H9 (cell line): ENCODE data around the gene FGFR3. TPM values are rescaled to one million over a fixed set of nuclear protein-coding genes. Genes with fewer than 3 reads are reported as not detected.

Source experiments
- DNase-seq: peaks from one replicate; pipeline ENCODE4 v3.0.0-alpha.2; 2017
- H2AFZ ChIP-seq: one replicate; pipeline ENCODE4 v1.6.1; 2013; ENCODE audit warnings: mild to moderate bottlenecking, low read length, control low read depth, moderate library complexity
- H2AK5ac ChIP-seq: 2 replicates; pipeline ENCODE4 v1.6.1; 2013; ENCODE audit warnings: low read length, control low read depth, mixed read lengths; ENCODE audit not compliant: insufficient read length
- H2BK120ac ChIP-seq: one replicate; pipeline ENCODE4 v1.6.1; 2013; ENCODE audit warnings: low read depth, mild to moderate bottlenecking, low read length, control low read depth, inconsistent platforms; ENCODE audit not compliant: poor library complexity, severe bottlenecking
- H2BK12ac ChIP-seq: 2 replicates; pipeline ENCODE4 v1.6.1; 2013; ENCODE audit warnings: low read length, control low read depth, mixed read lengths, low read depth; ENCODE audit not compliant: insufficient read length
- H2BK15ac ChIP-seq: 2 replicates; pipeline ENCODE4 v1.6.1; 2013; ENCODE audit warnings: low read depth, low read length, control low read depth
- H2BK20ac ChIP-seq: one replicate; pipeline ENCODE4 v1.6.1; 2013; ENCODE audit warnings: low read depth, mild to moderate bottlenecking, low read length, control low read depth, inconsistent platforms; ENCODE audit not compliant: poor library complexity, severe bottlenecking
- H2BK5ac ChIP-seq: 2 replicates; pipeline ENCODE4 v1.6.1; 2013; ENCODE audit warnings: low read length, control low read depth, mixed read lengths; ENCODE audit not compliant: insufficient read length
- H3K14ac ChIP-seq: 2 replicates; pipeline ENCODE4 v1.6.1; 2013; ENCODE audit warnings: low read length, control low read depth; ENCODE audit not compliant: insufficient read depth
- H3K18ac ChIP-seq: 2 replicates; pipeline ENCODE4 v1.6.1; 2013; ENCODE audit warnings: low read depth, mild to moderate bottlenecking, mixed read lengths, low read length, control low read depth; ENCODE audit not compliant: insufficient read length
- H3K23ac ChIP-seq: 2 replicates; pipeline ENCODE4 v1.6.1; 2013; ENCODE audit warnings: low read length, control low read depth, mixed read lengths, low read depth; ENCODE audit not compliant: insufficient read length
- H3K23me2 ChIP-seq: 2 replicates; pipeline ENCODE4 v1.6.1; 2013; ENCODE audit warnings: low read depth, mild to moderate bottlenecking, mixed read lengths, low read length, control low read depth; ENCODE audit not compliant: insufficient read length, poor library complexity, severe bottlenecking
- H3K27ac ChIP-seq: 2 replicates; pipeline ENCODE4 v1.5.1; 2013; ENCODE audit warnings: low read length, control low read depth, mixed read lengths, low read depth; ENCODE audit not compliant: insufficient read length
- H3K27me3 ChIP-seq: 2 replicates; pipeline ENCODE4 v1.6.1; 2013; ENCODE audit warnings: low read length, control low read depth, inconsistent platforms; ENCODE audit not compliant: insufficient read depth
- H3K4ac ChIP-seq: 2 replicates; pipeline ENCODE4 v1.6.1; 2013; ENCODE audit warnings: low read depth, mild to moderate bottlenecking, control low read depth, inconsistent platforms, low read length, moderate library complexity
- H3K4me1 ChIP-seq: 2 replicates; pipeline ENCODE4 v1.6.1; 2013; ENCODE audit warnings: low read length, control low read depth, inconsistent platforms; ENCODE audit not compliant: insufficient read depth
- H3K4me2 ChIP-seq: 2 replicates; pipeline ENCODE4 v1.6.1; 2013; ENCODE audit warnings: low read length, control low read depth, mixed read lengths; ENCODE audit not compliant: insufficient read length, insufficient read depth
- H3K56ac ChIP-seq: 2 replicates; pipeline ENCODE4 v1.6.1; 2013; ENCODE audit warnings: low read depth, mild to moderate bottlenecking, mixed read lengths, low read length, control low read depth; ENCODE audit not compliant: insufficient read length
- H3K79me1 ChIP-seq: 2 replicates; pipeline ENCODE4 v1.6.1; 2013; ENCODE audit warnings: low read depth, mild to moderate bottlenecking, moderate library complexity, low read length, control low read depth, inconsistent platforms; ENCODE audit not compliant: insufficient read depth, poor library complexity, severe bottlenecking
- H3K79me2 ChIP-seq: 2 replicates; pipeline ENCODE4 v1.6.1; 2013; ENCODE audit warnings: low read length, control low read depth, inconsistent platforms; ENCODE audit not compliant: insufficient read depth
- H3K9ac ChIP-seq: 2 replicates; pipeline ENCODE4 v1.6.1; 2013; ENCODE audit warnings: low read length, control low read depth, mixed read lengths; ENCODE audit not compliant: insufficient read length; ENCODE audit errors: extremely low read depth
- H3K9me3 ChIP-seq: one replicate; pipeline ENCODE4 v1.6.1; 2013; ENCODE audit warnings: low read depth, low read length, inconsistent platforms; ENCODE audit not compliant: control insufficient read depth
- H3T11ph ChIP-seq: one replicate; pipeline ENCODE4 v1.6.1; 2013; ENCODE audit warnings: mild to moderate bottlenecking, low read length, control low read depth, inconsistent platforms
- H4K20me1 ChIP-seq: one replicate; pipeline ENCODE4 v1.6.1; 2013; ENCODE audit not compliant: control insufficient read depth, insufficient read length, insufficient read depth
- H4K5ac ChIP-seq: 2 replicates; pipeline ENCODE4 v1.6.1; 2013; ENCODE audit warnings: low read depth, mild to moderate bottlenecking, mixed read lengths, low read length, control low read depth; ENCODE audit not compliant: insufficient read length
- H4K8ac ChIP-seq: replicated peaks from 2 replicates; pipeline ENCODE4 v1.6.1; 2013; ENCODE audit warnings: low read length, control low read depth, mixed read lengths, low read depth; ENCODE audit not compliant: insufficient read length
- H4K91ac ChIP-seq: 2 replicates; pipeline ENCODE4 v1.6.1; 2013; ENCODE audit warnings: low read depth, mild to moderate bottlenecking, moderate library complexity, mixed read lengths, low read length, control low read depth; ENCODE audit not compliant: insufficient read length
- H3K27ac Mint-ChIP-seq, 3 experiments: 2 replicates in 2 of 3; 3 replicates in 1 of 3; pipeline ENCODE4 v1.8.0; 2020 to 2021; ENCODE audit warnings: mixed read lengths in 3 of 3, mild to moderate bottlenecking in 1 of 3, moderate library complexity in 1 of 3
- H3K27me3 Mint-ChIP-seq: 2 replicates; pipeline ENCODE4 v1.8.0; 2021; ENCODE audit warnings: low read depth, mild to moderate bottlenecking, moderate library complexity, mixed read lengths
- H3K36me3 Mint-ChIP-seq, 3 experiments: 2 replicates in 2 of 3; 3 replicates in 1 of 3; pipeline ENCODE4 v1.8.0; 2020 to 2021; ENCODE audit warnings: low read depth in 3 of 3, mixed read lengths in 3 of 3; ENCODE audit not compliant: insufficient read depth in 1 of 3
- H3K4me1 Mint-ChIP-seq, 2 experiments: 2 replicates each; pipeline ENCODE4 v1.8.0; 2020; ENCODE audit warnings: mixed read lengths in 2 of 2
- H3K4me3 Mint-ChIP-seq, 2 experiments: 2 replicates in 1 of 2; 3 replicates in 1 of 2; pipeline ENCODE4 v1.8.0; 2020 to 2021; ENCODE audit warnings: mild to moderate bottlenecking in 2 of 2, mixed read lengths in 2 of 2, moderate library complexity in 1 of 2
- H3K9me3 Mint-ChIP-seq, 2 experiments: 2 replicates in 1 of 2; 3 replicates in 1 of 2; pipeline ENCODE4 v1.8.0; 2020; ENCODE audit warnings: mild to moderate bottlenecking in 2 of 2, mixed read lengths in 2 of 2, moderate library complexity in 1 of 2
- WGBS: extraction: QIAGEN DNeasy Blood & Tissue Kit; methylation state at CpG from one replicate; pipeline ENCODE4 v1.1.7; 2013; ENCODE audit warnings: missing lambda C conversion rate, low lambda C conversion rate, mixed read lengths; ENCODE audit not compliant: insufficient read length; ENCODE audit errors: extremely low coverage; 5-methylcytosine and 5-hydroxymethylcytosine counted together
- total RNA-seq: library from RNA; stranded (reverse); gene quantifications from 2 replicates; pipeline ENCODE4 v1.2.1, GENCODE V29; 2021
- TF ChIP-seq, protein P1 (sequence below): fragments of 200-600 bp; sonication (generic); conservative IDR thresholded peaks from 3 replicates; pipeline ENCODE4 v1.8.0; 2021; ENCODE audit warnings: antibody characterized with exemption, mild to moderate bottlenecking

Gene FGFR3
- total RNA-seq, 1 experiment from 2014 or later = 75.7 TPM

DNA sequence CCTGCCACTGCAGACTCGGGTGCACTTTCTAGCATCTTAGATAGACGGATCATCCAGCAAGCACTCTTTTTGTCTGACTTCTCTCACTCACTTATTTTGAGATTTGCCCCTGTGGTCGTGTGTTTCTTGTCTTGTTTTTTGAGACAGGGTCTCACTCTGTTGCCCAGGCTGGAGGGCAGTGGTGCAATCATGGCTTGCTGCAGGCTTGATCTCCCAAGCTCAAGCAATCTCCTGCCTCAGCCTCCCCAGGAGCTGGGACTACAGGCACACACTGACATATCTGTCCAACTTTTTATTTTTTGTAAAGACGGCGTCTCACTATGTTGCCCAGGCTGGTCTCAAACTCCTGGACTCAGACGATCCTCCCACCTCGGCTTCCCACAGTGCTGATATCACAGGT is 26.7 kb downstream of the FGFR3 start:
- Histone ChIP-seq H2BK20ac (no peak overlapping the region), H3K9me3 (no peaks in the 10 kb centered on the region), H4K20me1 (no peaks in the 10 kb centered on the region), H3K4me1 (no peaks in the 10 kb centered on the region), H4K8ac (no peak overlapping the region), H3T11ph (no peak overlapping the region), H2BK12ac (no peak overlapping the region), H3K4me2 (no peak overlapping the region), H3K14ac (no peak overlapping the region), H4K5ac (no peak overlapping the region), H2BK120ac (no peak overlapping the region), H3K4ac (no peak overlapping the region), H3K9ac (no peak overlapping the region), H3K79me2 (no peaks in the 10 kb centered on the region), H4K91ac (no peak overlapping the region), H2BK5ac (no peak overlapping the region), H3K27me3 (no peaks in the 10 kb centered on the region), H2AFZ (no peak overlapping the region), H3K79me1 (no peaks in the 10 kb centered on the region), H2BK15ac (no peak overlapping the region), H3K27ac (no peak overlapping the region), H3K56ac (no peak overlapping the region), H3K18ac (no peak overlapping the region), H3K23ac (no peak overlapping the region), H3K23me2 (no peaks in the 10 kb centered on the region), H2AK5ac (no peak overlapping the region)
- DNase-seq = no peak
- Mint-ChIP-seq H3K9me3 (no peaks in the 10 kb centered on the region), H3K4me3 (no peak overlapping the region), H3K27ac (no peak overlapping the region), H3K4me1 (no peaks in the 10 kb centered on the region), H3K36me3 (peaks cover 18 to 76% (median 61%) of the 10 kb centered on the region in 3 experiments; a peak in 6 of 7 replicates), H3K27me3 (no peaks in the 10 kb centered on the region)
- TF ChIP-seq, protein P1, sequence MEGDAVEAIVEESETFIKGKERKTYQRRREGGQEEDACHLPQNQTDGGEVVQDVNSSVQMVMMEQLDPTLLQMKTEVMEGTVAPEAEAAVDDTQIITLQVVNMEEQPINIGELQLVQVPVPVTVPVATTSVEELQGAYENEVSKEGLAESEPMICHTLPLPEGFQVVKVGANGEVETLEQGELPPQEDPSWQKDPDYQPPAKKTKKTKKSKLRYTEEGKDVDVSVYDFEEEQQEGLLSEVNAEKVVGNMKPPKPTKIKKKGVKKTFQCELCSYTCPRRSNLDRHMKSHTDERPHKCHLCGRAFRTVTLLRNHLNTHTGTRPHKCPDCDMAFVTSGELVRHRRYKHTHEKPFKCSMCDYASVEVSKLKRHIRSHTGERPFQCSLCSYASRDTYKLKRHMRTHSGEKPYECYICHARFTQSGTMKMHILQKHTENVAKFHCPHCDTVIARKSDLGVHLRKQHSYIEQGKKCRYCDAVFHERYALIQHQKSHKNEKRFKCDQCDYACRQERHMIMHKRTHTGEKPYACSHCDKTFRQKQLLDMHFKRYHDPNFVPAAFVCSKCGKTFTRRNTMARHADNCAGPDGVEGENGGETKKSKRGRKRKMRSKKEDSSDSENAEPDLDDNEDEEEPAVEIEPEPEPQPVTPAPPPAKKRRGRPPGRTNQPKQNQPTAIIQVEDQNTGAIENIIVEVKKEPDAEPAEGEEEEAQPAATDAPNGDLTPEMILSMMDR = no peak
- WGBS = no CpG with 5 or more reads among the region's 7 CpGs
